ENCODE data around the gene CABP5.

The CABP5 gene

DNA sequence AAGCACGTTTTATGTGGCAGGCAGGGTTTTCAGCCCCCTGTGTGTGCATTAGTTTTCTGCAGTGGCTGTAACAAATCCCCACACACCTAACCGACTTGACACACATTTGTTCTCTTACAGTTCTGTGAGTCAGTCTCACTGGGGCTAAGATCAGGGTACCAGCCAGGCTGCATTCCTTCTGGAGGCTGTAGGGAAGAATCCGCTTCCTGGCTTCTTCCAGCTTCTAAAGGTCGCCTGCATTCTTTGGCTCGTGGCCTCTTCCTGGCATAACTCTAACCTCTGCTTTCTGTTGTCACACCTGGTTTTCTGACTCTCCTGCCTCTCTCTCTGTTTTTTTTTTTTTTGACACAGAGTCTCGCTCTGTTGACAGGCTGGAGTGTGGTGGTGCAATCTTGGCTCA lies 43.0 kb downstream of the CABP5 start:
- TF ChIP-seq, protein P1, sequence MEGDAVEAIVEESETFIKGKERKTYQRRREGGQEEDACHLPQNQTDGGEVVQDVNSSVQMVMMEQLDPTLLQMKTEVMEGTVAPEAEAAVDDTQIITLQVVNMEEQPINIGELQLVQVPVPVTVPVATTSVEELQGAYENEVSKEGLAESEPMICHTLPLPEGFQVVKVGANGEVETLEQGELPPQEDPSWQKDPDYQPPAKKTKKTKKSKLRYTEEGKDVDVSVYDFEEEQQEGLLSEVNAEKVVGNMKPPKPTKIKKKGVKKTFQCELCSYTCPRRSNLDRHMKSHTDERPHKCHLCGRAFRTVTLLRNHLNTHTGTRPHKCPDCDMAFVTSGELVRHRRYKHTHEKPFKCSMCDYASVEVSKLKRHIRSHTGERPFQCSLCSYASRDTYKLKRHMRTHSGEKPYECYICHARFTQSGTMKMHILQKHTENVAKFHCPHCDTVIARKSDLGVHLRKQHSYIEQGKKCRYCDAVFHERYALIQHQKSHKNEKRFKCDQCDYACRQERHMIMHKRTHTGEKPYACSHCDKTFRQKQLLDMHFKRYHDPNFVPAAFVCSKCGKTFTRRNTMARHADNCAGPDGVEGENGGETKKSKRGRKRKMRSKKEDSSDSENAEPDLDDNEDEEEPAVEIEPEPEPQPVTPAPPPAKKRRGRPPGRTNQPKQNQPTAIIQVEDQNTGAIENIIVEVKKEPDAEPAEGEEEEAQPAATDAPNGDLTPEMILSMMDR (IDR thresholded peaks at IDR 0.05), result no peak
- TF ChIP-seq ZFX (IDR thresholded peaks at IDR 0.05; ENCODE audit: borderline replicate concordance), result no peak
- no peak overlapping the region for H3K27ac ChIP-seq

DNA sequence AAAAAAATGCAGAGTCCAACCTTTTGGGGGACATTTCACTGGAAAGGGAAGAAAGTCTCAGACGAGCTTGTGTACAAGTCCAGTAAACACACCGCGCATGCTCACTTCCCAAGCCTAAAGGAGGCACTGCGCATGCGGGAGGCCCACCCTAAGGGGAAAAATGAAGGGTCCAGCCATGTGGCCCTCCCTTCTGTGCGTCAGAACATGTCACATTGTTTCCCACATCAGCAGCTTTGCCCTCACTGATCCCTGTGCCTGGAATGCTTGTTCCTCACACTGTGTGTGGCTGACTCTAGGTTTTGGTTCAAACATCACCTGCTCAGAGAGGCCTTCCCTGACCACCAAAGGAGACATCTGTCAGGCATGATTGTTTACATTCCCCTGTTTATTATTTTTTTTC lies 45.1 kb downstream of the CABP5 start:
- no peak overlapping the region for H3K27ac ChIP-seq
- no peak for TF ChIP-seq ZFX (IDR thresholded peaks at IDR 0.05; ENCODE audit: borderline replicate concordance)
- TF ChIP-seq, protein P1 (IDR thresholded peaks at IDR 0.05), result no peak

DNA sequence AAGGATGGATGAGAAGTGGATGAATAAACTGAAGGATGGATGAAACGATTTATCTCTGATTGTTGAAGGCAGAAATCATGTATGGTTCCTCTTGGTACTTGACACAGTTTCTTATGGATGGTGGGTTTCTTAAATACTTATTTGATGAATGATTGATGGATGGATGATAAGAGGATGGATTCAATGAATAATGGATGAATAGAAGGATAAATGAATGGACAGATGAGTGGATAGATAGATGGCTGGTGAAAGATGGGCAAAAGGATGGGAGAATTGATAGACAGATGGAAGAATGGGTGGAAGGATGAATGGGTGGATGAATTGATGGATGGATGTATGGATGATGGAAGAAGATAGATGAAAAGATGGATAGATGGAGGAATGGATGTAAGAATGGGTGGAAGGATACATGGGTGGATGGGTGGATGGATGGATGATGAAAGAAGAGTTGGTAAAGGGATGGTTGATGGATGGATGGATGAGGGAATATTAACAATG lies 47.6 kb downstream of the CABP5 start:
- TF ChIP-seq, protein P1 (IDR thresholded peaks at IDR 0.05), result no peak
- TF ChIP-seq ZFX (IDR thresholded peaks at IDR 0.05; ENCODE audit: borderline replicate concordance), result no peak
- no peak overlapping the region for H3K27ac ChIP-seq

DNA sequence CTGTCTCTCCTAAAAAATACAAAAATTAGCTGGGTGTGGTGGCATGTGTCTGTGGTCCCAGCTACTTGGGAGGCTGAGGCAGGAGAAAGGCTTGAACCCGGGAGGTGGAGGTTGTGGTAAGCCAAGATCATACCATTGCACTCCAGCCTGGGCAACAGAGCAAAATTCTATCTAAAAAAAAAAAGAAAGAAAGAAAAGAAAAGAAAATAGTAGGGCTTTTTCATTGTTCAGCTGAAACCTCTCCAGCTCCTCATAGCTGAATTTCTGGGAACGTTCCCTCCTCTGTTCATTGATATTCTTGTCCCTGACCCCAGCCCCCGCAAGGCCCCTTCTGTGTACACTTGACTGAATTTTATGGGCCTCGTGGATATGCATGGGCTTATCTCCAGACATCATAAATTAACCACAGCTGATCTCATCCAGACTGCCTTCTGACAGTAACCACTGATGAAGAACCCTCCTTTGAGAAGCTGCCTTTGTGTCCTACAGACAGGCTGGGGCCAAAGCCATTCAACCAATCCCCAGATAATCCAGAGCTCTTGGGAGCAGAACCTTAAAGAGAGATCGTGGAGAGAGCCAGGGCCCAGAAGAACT lies 49.6 kb downstream of the CABP5 start, which contains the start of gene ELSPBP1:
Gene ELSPBP1 (plus strand): TSS at position 424 of the 594 bp plus-strand sequence. CDS start 14,036 bp downstream, outside the sequence.
- no peak for TF ChIP-seq ZFX (IDR thresholded peaks at IDR 0.05; ENCODE audit: borderline replicate concordance)
- TF ChIP-seq, protein P1 (IDR thresholded peaks at IDR 0.05), result no peak
- H3K27ac ChIP-seq, result no peak within 1 kb of the TSS

GRCh38 chr19:47992070-47992469 lies 51.8 kb downstream of the CABP5 start, which contains the start of gene BSPH1:
TSS of gene BSPH1 (minus strand) at chr19:47992170. CDS start at chr19:47992081, 89 bp downstream.
- H3K27ac ChIP-seq, result no peak within 1 kb of the TSS
- TF ChIP-seq, protein P1 (IDR thresholded peaks at IDR 0.05), result no peak
- no peak for TF ChIP-seq ZFX (IDR thresholded peaks at IDR 0.05; ENCODE audit: borderline replicate concordance)

DNA sequence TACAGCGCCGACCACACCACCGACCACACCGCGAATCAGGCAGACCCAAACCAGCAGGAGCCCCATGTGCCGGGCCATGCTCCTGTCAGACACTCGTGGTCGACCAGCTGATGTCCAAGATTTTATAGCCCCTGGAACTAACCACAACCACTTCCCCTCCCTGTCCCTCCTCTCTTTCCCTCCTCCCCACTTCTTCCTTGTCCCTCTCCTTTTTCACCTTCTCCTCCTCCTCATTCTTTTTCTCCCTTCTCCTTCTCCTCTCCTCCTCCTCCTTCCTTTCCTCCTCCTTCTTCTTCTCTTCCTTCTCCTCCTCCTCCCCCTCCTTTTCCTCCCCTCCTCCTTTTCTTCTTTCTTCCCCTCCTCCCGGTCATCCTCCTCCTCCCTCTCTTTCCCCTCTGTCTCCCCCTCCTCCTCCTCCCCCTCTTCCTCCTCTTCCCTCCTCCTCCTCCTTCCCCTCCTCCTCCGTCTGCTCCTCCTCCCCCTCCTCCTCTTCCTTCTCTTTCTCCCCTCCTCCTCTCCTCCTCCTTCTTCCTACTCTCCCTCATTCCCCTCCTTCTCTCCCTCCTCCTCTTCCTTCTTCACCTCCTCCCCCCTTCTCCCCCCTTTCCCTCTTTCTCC lies 52.6 kb downstream of the CABP5 start:
- TF ChIP-seq, protein P1 (IDR thresholded peaks at IDR 0.05), result no peak
- TF ChIP-seq ZFX (IDR thresholded peaks at IDR 0.05; ENCODE audit: borderline replicate concordance), result no peak
- H3K27ac ChIP-seq, result no peak overlapping the region
